ENCODE data around the gene CORO7.

The CORO7 gene

GRCh38 chr16:4381935-4382794 lies 34.2 kb downstream of the CORO7 start:
- no peak for DNase-seq

- no peak for DNase-seq
Measured at GRCh38 chr16:4381072-4381934, 35.1 kb downstream of the CORO7 start.

DNA sequence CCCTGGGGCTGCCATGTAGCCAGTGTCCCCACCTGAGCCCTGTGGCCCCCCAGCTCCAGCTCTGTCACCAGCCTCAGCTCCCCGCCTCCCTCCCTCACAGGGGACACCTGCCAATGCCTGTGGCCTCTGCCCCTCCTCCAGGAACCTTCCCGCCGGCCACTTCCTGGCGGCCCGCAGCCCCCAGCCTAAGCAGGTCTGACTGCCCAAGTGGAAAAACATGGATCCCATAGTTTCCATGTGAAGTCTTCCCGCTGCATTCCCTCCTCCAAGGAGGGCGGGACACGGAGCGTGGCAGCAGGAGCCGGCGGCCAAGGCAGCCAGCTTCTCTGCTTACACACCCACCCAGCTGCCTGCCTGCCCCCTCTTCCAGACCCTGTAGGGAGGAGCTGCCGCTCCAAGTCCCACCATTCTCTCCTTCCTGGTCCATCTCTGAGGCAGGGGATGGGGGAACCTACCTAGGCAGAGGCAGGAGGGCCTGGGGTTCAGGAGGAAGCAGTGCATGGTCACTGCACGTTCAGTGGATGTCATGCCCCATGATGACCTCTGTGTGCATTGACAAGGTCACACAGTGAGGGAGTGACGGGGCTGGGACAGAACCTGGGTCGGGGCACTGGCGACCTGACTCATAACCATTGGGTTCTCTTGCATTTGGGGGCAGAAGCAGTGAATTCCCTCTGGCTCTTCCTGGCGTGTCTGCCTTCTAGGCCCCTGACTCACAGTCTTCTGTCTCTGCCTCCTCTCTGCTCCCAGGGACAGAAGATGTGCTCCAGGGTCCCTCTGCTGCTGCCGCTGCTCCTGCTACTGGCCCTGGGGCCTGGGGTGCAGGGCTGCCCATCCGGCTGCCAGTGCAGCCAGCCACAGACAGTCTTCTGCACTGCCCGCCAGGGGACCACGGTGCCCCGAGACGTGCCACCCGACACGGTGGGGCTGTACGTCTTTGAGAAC lies 36.0 kb downstream of the CORO7 start:
- no peak for DNase-seq

GRCh38 chr16:4378999-4379690 lies 37.3 kb downstream of the CORO7 start:
- DNase-seq: no peak

DNA sequence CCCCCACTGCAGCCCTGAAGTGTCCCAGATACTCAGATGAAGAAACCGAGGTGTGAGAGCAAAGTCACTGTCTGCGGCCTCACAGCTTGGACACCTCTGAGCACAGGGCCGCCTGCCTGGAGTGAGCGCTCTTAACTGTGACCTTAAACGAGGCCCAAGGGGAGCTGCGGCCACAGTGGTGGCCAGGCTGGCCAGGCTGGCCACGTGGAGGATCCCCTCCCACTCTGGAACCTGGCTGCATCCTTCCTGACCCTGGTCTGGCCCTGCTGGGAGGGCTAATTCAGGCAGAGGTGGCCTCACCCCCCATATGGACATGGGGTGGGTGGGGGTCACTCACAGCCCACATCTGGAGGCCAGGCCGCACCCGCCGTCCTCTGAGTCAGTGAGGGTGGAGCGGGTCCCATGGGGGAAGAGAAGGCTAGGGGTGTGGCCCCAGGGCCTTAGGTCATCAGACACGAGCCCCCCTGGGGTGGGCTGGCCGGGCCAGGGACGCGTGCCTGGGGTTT lies 38.2 kb downstream of the CORO7 start:
- DNase-seq: no peak

- DNase-seq: no peak
Measured at GRCh38 chr16:4377573-4378154, 38.7 kb downstream of the CORO7 start.

- no peak for DNase-seq
Measured at GRCh38 chr16:4376893-4377572, 39.4 kb downstream of the CORO7 start.

GRCh38 chr16:4376126-4376892 lies 40.1 kb downstream of the CORO7 start:
- DNase-seq: no peak

- no peak for DNase-seq
Measured at GRCh38 chr16:4375717-4376116, 40.7 kb downstream of the CORO7 start.

DNA sequence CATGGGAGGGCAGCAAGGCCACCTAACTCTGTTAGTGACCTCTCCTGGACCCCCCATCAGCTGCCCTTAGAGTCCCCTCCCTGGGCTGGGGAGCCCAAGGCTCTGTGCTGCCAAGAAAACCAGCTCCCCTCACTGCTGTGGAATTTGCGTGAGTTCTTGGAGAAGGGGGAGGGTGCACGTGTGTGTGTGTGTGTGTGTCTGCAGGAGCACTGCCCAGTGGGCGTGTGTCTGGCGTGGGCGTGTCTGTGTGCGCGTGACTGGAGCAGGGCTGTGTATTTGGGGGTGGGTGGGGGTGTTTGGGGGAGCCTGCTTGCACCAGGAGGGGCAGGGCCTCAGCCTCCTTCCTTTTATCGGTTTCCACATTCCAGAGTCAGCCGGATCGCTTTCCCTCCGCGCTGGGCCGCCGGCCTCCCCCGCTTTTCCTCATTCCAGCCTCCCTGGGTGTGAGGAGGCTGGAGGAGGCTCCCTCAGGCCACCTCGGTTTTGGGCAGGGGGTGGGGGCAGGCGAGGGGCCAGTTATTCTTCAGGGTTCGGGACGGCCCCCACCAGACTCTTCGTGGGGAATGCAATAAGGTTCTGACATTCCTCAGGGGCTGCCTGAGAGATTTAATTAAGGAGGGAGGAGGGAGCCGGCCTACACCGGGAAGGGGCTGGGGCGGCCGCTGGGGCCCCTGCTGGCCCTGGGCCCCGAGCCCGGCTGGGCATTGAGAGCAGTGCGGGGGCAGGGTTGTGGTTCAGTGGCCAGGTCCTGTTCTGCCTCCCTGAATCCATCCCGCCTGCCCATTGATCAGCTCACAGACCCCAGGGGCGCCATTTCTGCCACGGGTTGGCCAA lies 42.3 kb downstream of the CORO7 start:
- DNase-seq: no peak

DNA sequence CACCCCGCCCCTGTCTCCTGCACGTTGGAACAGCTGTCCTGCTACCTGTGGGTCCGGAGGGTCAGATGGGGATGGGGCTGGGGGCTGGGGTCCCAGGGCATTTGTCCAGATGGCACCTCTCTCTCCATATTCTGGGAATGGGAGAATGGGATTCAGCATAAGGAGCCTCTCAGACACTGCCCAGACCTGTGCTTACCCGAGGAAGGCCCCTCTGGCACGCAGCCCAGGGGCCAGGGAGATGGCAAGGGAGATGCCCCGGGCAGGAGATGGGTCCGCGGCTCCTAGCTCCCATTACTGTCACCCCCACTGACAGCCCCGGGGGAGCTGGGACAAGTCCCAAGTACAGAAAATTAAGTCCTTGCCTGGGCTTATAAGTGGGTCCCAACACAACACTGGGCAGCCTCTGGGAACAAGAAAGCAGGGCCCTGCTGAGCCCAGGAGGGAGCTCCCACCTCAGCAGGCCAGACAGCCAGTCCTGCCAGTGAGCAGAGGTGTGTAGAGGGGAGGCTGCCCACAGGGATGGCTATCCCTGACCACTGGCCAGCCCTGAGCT lies 43.0 kb downstream of the CORO7 start:
- no peak for DNase-seq

DNA sequence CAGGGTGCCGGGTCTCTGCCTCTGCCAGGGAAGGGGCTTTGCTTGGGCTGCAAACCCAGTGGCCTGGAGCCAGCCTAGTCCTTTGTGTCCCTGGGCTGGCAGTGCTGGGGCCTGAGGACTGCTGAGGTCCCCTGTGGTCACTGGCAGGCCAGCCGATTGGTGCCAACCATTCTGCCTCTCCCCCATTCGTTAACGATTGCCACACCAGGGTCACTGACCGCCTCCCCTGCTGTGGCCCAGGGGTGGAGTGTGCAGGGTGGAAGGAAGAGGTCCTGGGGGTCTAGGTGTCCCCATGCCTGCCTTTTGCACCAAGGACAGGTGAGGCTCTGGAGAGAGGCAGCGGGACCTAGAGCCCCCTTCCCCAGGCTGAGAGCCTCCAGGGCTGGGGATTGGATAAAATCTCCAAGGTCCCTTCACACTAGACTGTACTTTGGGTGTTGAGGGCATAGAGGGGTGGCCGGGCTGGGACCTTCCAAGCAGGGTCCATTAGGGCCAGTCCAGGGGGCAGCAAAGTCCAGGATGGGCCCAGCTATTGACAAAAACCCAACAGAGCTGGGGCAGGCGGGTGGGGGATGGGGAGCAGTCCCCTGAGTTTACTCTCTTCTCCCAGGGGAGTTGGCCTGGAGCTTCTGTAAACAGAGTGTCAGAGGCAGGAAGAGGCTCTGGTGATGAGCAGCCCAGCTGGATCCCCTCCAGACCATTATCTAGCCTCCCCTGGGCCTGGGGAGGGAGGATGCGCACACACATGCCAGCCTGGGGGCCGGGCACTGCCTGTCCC lies 43.6 kb downstream of the CORO7 start:
- DNase-seq: no peak

DNA sequence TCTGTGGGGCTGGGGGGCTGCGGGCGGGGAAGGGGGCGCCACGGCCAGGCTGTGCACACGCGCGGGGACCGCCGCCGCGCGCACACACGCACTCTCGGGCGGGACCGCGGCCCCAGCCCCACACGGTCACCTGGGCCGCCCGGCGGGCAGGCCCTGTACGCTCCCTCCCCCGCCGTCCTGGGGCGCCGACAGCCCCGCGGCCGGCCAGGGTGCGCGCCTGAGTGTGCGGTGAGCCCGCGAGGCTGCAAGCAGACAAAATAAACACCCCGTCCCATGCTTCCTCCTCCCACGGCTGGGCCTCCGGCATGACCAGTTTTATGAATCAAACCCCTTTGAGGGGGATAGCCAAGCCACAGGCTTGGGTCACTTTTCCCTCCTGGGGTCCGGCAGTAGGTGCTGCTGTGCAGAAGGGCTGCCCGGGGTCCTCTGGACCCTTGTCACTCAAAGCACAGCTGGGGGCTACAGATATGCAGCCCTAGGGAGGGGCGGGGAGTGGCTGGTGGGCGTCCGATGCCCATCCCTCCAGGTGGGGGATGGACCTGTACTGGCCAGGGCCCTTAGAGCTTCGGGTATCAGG lies 44.3 kb downstream of the CORO7 start:
- peak; percentile 43 to 52 for DNase-seq

- peak; percentile 84 to 85 for DNase-seq
Measured at GRCh38 chr16:4371357-4372000, 44.9 kb downstream of the CORO7 start, which contains the start of gene VASN. TSS of gene VASN (plus strand) at chr16:4371848. CDS start at chr16:4380878, 9,030 bp downstream.

- DNase-seq: no peak
Measured at GRCh38 chr16:4370570-4371356, 45.6 kb downstream of the CORO7 start.

DNA sequence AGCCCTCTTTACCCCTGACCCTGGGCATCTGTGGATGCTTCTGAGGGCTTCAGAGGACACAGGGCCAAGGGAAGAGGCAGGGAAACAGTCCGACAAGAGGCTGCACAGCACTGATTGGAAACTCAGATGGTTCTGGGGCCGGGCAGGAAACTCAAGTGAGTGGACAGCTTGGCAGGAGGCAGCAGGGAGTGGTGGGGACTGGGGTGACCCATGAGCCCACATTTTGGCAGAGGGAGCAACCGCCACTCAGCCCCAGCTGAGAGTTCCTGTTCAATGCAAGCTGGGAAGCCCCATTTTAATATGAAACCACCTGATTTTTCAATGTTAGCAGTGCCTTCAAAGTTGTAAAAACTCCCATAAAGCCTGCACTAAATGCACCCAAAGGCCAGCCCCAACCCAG lies 46.2 kb downstream of the CORO7 start:
- no peak for DNase-seq
